H7 (cell line): ENCODE results near the gene ZPLD1. TPM values are rescaled to one million over a fixed set of nuclear protein-coding genes. Genes with fewer than 3 reads are reported as not detected.

Experiments
- DNase-seq: peaks from one replicate; pipeline ENCODE4 v3.0.0; 2012
- H3K27me3 ChIP-seq: 2 replicates; pipeline ENCODE4 v1.6.0; 2011; ENCODE audit warnings: mild to moderate bottlenecking, low read length; ENCODE audit not compliant: control insufficient read depth, insufficient read depth
- H3K36me3 ChIP-seq: replicated peaks from 2 replicates; pipeline ENCODE4 v1.5.1; 2011; ENCODE audit warnings: low read length; ENCODE audit not compliant: control insufficient read depth, insufficient read depth
- H3K4me3 ChIP-seq: 2 replicates; pipeline ENCODE4 v1.5.1; 2011; ENCODE audit warnings: low read depth, mild to moderate bottlenecking, control low read depth, low read length, moderate library complexity; ENCODE audit not compliant: insufficient read depth
- total RNA-seq: library from RNA; depleted of rRNA; stranded (reverse); fragments of >200 nt; shearing (Covaris generic); gene quantifications from 2 replicates; pipeline ENCODE4 v1.2.3, GENCODE V29; 2014

The ZPLD1 gene
- total RNA-seq, 1 experiment from 2014 or later, result not detected

DNA sequence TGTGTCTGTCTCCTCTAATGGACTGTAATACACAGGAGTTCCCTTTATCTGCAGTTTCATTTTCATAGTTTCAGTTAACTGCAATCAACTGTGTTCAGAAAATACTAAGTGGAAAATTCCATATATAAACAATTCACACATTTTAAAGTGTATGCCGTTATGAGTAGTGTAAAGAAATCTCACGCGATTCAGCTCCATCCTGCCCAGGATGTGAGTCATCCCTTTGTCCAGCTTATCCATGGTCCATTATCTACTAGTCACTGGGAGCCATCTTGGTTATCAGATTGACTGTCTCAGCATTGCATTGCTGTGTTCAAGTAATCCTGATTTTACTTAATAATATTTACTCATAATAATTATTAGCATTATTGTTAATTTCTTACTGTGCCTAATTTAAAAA, 14.5 kb downstream of the ZPLD1 start:
- no peak overlapping the region for H3K4me3 ChIP-seq
- no peaks in the 10 kb centered on the region for H3K27me3 ChIP-seq
- no peak for DNase-seq
- H3K36me3 ChIP-seq, result no peaks in the 10 kb centered on the region

DNA sequence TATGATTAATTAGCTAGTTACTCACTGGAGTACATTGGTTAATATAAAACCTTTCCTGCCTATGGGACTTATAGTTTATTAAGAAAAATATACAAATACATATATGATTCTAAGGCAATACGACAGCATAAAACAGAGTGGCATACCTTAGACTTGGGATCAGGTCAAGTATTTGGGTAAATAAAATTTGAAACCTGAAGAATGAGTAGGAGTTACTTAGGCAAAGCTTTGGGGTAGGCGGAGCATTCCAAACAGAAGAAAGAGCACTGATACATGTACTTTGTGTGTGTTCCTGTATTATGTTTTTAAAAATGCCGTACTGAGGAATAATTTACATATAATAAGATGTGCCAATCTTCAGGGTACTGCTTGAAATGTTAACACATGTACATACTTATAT, 15.1 kb downstream of the ZPLD1 start:
- DNase-seq, result no peak
- no peak overlapping the region for H3K4me3 ChIP-seq
- H3K27me3 ChIP-seq, result no peaks in the 10 kb centered on the region
- H3K36me3 ChIP-seq, result no peaks in the 10 kb centered on the region

DNA sequence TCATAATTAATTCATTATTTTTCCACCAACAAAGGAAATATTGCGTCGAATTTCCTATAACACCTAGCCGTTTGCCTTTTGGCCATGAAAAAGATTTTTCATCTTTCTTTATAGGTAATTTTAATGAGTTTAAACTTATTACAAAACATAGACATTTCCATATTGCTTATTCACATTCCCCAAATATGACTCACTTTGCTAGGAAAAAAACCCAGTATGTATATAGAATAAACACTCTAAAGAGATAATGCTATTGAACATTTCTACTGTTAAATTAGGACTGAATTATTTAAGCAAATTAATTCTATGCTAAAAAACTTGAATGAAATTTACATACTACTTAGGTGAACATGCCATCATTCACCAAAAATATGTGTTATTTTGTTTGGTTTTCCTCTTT, 16.2 kb downstream of the ZPLD1 start:
- no peaks in the 10 kb centered on the region for H3K27me3 ChIP-seq

DNA sequence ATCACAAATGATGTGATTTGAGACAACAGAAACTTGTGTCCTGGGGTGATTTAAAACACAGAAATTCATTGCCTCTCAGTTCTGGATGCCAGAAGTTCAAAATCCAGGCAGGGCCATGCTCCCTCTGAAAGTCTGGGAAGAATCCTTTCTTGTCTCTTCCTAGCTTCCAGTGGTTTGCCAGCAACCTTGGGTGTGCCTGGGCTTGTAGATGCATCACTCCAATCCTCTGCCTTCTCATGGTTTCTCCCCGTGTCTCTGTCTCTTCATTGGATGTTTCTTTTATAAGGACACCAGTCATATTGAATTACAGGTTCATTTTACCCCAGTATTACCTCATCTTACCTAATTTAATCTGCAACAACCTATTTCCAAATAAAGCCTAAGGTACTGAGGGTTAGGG, 16.7 kb downstream of the ZPLD1 start:
- DNase-seq, result no peak
- H3K27me3 ChIP-seq, result no peaks in the 10 kb centered on the region
- no peak overlapping the region for H3K4me3 ChIP-seq
- H3K36me3 ChIP-seq, result no peaks in the 10 kb centered on the region

More for the DNA sequence above, 16.2 kb downstream of the ZPLD1 start:
- no peak for DNase-seq
- H3K36me3 ChIP-seq, result no peaks in the 10 kb centered on the region
- no peak overlapping the region for H3K4me3 ChIP-seq

DNA sequence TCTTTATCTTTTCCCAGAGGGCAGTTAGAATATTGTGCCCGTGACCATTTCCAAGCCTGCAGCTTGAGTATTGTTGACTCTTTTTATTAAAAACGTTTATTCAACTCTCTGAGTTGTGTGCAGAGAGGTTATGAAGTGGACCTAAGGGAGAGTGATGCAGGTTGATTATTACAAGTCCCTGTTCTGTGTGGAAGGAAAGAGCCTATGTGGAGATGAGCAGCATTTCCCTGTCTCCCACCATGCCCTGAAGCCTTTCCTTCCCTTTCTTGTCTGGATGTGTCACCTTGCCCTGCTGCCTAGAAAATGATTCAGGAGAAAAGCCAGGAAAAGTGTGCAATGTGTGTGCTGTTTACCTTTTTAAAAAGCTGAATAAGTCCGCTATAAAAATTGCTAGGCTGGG, 19.4 kb downstream of the ZPLD1 start:
- Histone ChIP-seq H3K36me3 (no peaks in the 10 kb centered on the region), H3K4me3 (no peak overlapping the region), H3K27me3 (no peaks in the 10 kb centered on the region)
- DNase-seq, result no peak

DNA sequence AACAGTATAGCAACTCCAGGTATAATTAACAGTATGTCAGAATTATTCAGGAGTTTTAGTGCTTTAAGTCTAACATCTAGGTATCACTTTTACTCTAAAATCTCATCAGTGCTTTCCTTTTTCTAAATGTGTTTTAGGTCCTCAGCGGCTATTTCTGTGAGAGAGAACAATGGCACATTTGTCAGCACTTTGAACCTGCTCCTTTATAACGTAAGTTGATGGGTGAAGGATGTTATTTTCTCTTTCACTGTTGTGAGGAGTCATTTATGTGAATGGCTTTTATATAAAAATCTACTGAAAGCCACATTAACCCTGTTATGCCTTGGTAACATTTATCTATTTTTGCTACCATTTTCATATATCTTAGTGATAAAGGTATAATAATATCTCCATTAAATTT, 22.8 kb downstream of the ZPLD1 start:
- H3K4me3 ChIP-seq, result no peak overlapping the region
- H3K36me3 ChIP-seq, result no peaks in the 10 kb centered on the region
- no peak for DNase-seq
- no peaks in the 10 kb centered on the region for H3K27me3 ChIP-seq

DNA sequence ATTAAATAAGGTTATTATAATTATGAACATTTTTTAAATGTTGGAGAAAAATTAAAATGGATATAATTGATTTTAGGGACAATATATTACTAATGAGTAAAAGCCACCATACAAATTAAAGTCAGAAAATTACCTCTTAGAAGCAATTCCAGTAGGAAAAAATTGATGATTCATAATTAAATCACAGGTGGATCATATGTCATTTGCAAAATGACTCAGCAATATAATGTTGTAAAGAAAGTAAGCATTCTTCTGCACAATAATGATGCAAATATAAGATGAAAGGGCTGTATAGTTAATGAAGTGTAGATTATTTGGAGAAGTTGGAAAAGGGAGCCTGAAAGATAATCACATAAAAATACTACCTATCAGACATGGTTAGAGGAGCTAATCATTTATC, 25.8 kb downstream of the ZPLD1 start:
- H3K36me3 ChIP-seq, result no peaks in the 10 kb centered on the region
- H3K4me3 ChIP-seq, result no peak overlapping the region
- H3K27me3 ChIP-seq, result no peaks in the 10 kb centered on the region
- DNase-seq, result no peak

DNA sequence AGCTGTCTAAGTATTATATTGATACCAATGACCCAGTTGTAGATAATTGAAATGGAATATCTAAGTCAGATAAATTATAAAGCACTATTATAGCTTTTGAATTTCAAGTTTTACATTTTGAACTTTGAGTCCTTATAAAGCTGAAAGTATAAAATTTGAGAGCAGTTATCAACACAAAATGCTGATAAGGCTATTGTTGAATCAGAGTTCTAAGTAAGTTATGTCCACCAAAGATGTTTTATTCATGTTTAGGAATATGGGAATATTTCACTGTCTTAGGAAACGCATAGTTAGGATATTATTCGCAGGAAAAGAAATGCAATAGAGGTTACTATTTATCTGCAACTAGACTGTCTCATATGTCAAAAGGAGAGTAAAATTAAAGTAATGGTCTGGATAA, 29.4 kb downstream of the ZPLD1 start:
- no peak for DNase-seq
- H3K27me3 ChIP-seq, result no peaks in the 10 kb centered on the region
- H3K4me3 ChIP-seq, result no peak overlapping the region
- no peaks in the 10 kb centered on the region for H3K36me3 ChIP-seq

DNA sequence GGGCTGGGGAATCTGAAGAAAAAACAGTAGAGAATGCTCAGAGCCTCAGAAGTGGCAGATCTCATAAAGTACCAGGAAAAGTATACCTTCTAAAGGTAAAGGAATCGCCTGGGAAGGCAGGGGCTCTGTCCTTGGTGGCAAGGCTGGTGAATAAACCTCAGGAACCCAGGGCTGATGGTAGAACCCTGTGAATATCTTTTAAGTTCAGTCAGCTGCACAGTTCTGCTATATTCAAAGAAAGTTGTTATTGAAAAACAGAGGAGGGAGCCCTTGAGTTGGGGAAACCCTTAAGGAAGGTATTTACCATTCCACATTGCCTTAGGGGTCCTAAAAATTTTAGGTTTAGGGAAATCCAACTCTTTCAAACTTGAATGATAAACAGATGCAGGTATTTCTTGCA, 31.2 kb downstream of the ZPLD1 start:
- peak; percentile 5 for DNase-seq
- H3K36me3 ChIP-seq, result no peaks in the 10 kb centered on the region
- no peak overlapping the region for H3K4me3 ChIP-seq
- H3K27me3 ChIP-seq, result no peaks in the 10 kb centered on the region

DNA sequence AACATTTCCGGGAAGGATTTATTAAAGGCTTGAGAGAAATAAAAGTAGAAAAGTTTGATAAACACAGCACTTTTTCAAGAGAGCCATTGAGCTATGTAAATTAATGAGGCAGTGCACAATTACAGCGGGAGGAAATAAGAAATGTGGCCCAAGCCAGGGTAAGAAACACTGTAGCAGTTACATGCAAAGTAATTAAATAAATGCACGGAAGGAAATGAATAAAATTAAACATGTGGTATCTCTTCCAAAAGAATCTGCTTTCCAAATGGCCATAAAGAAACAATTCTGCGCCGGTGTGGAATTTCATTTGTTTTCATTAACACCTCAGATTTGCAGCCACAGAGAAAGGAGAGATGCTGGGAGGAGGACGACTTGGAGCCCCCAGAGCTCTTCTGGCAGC, 35.3 kb downstream of the ZPLD1 start:
- Histone ChIP-seq H3K27me3 (no peaks in the 10 kb centered on the region), H3K36me3 (no peaks in the 10 kb centered on the region), H3K4me3 (no peak overlapping the region)
- DNase-seq, result no peak

DNA sequence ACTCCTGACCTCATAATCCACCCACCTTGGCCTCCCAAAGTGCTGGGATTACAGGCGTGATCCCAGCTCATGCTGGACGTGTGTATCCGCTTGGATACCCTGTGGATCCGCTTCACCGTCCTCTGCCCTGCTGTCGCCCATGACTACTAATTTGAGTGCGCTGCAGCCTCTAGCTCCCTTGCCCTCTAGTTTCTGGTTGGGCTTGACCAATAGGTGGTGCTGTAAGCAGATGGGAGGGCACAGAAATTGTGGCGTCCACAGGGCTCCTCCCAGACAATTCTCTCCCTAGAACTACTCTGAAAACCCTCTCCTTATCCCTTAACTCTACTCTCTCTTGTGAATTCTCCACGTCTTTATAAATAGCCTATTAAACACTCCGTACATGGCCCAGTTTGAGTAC, 36.2 kb downstream of the ZPLD1 start:
- peak; percentile 32 for DNase-seq
- no peaks in the 10 kb centered on the region for H3K27me3 ChIP-seq
- H3K36me3 ChIP-seq, result no peaks in the 10 kb centered on the region
- H3K4me3 ChIP-seq, result no peak overlapping the region

DNA sequence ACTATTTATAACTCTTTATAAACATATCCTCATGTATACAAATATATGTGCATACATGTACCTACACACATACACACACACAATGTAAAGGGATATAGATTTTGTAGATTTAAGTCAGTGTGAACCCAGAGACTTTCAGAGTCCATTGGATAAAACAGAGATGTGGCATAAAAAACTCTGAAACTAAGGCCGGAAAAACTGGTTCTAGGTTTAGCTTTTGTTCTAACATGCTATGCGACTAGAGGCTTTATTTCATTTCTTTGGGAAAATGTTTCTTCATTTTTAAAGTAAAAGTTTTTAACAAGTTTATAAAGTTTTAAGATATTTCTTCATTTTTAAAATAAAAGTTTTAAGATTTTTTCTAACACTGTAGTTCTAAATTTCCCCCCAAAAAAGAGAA, 36.7 kb downstream of the ZPLD1 start:
- no peak for DNase-seq
- Histone ChIP-seq H3K36me3 (no peaks in the 10 kb centered on the region), H3K4me3 (no peak overlapping the region), H3K27me3 (no peaks in the 10 kb centered on the region)

DNA sequence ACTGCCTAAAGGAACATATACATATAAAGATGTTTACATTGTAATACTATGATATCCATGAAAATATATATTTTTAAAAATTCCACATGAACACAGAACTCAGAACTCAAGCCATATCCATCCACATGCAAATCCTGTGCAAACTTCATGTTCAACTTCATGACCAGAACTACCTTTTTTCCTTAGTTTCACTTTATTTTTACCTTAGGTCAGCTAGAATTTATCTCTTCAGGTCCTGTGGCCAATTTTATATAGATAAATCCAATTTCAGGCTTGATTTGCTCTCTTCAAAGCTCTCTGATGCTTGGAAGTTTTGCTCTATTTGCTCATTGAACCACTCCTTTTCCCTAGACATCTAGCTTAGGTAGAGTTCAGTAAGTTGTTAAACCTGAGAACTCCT, 38.8 kb downstream of the ZPLD1 start:
- Histone ChIP-seq H3K36me3 (no peaks in the 10 kb centered on the region), H3K27me3 (no peaks in the 10 kb centered on the region), H3K4me3 (no peak overlapping the region)
- DNase-seq, result no peak

DNA sequence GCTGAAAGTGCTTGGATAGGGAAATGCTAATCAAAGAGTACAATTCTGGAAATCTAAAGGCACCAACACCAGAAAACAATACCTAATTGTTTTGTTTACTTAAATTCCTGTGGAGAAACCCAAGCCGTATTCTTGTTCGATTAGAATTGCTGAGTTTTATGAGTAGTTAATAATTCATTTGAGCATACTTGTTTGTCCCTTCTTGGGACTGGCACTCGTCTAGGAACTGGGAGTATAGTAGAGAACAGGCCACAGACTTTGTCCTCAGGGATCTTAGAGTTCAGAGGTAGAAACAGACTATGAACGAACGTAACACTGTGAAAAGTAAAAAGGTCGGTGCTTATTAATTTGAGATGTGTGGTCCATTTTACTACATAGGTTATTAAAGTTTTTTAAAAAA, 39.4 kb downstream of the ZPLD1 start:
- no peak overlapping the region for H3K4me3 ChIP-seq
- no peak for DNase-seq

DNA sequence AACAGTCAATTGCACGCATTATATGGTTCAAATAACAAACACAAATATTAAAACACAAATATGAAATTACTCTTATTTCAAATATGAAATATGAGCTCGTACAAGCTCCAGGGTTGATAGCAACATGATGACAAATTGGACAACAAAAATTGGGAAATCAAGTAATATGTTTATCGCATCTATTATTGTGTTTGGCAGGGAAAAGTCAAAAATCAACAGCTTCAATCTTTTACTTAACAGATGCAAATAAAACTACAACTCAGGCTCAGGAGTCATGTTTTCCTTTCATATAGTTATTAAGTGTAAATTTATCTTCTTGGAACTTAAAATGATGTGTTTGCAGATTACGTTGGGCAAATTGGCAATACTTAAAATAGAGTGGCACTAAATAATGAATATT, 41.4 kb downstream of the ZPLD1 start:
- H3K4me3 ChIP-seq, result no peak overlapping the region
- no peak for DNase-seq
- no peaks in the 10 kb centered on the region for H3K27me3 ChIP-seq
- no peaks in the 10 kb centered on the region for H3K36me3 ChIP-seq

More for the DNA sequence above, 39.4 kb downstream of the ZPLD1 start:
- no peaks in the 10 kb centered on the region for H3K36me3 ChIP-seq
- H3K27me3 ChIP-seq, result no peaks in the 10 kb centered on the region

DNA sequence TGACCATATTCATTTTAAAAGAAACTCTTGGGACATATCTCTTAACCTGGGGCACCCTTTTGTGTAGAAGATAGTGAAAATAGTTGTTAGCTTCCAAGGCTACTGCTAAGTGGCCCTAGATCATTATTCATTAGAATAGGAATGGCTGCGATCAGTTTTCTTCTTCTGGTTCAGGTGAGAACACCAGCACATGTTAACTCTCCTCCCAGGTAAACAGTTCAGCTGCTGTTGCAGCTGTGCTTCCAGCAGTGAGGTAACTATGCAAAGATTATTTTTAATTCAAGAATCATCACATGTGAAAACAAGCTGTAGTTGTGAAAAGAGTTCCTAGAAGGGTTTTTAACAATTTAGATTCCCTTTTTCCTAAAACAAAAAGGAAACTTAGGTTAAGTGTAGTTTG, 43.3 kb downstream of the ZPLD1 start:
- no peak for DNase-seq
- Histone ChIP-seq H3K27me3 (no peaks in the 10 kb centered on the region), H3K36me3 (no peaks in the 10 kb centered on the region), H3K4me3 (no peak overlapping the region)
